HCT116 (cell line): ENCODE measurements around the gene TRAK1. TPM values are rescaled to one million over a fixed set of nuclear protein-coding genes. Genes with fewer than 3 reads are reported as not detected.

Experiments used
- ATAC-seq: fragments of 200-7000 bp; cut with Tn5 transposase; 2 replicates; pipeline ENCODE4 v1.9.1; 2020; ENCODE audit warnings: mild to moderate bottlenecking, moderate library complexity
- BruUV-seq: library from RNA; stranded (reverse); fragments of 400-500 nt; replicated peaks from 2 replicates; lab custom pipeline; 2021; lab: Mats Ljungman, UMichigan
- CTCF ChIA-PET: fragments of 300-600 bp; sonication (Branson Sonifier 250); formaldehyde crosslinking; loops from one replicate; lab custom pipeline; 2021; ENCODE audit warnings: antibody characterized with exemption; lab: Charles Lee
- POLR2A ChIA-PET: fragments of 300-600, 350-600 bp; sonication (Branson Sonifier 250); formaldehyde crosslinking; loops from one replicate; lab custom pipeline; 2021; ENCODE audit warnings: antibody characterized with exemption; lab: Charles Lee
- RAD21 ChIA-PET, 2 experiments: fragments of 300-600 bp; sonication (Branson Sonifier 250); formaldehyde crosslinking; loops; one replicate each; lab custom pipeline; 2023; ENCODE audit warnings: low total read pairs in 2 of 2; ENCODE audit not compliant: uncharacterized antibody in 2 of 2, unreplicated experiment in 2 of 2, low non-redundant PET in 1 of 2; lab: Charles Lee
- DNase-seq: peaks from one replicate; pipeline ENCODE4 v3.0.0-alpha.2; 2010; ENCODE audit warnings: low read depth, low spot score
- H2AFZ ChIP-seq: fragments of 200-600 bp; shearing (Covaris generic), sonication (generic); 2 replicates; pipeline ENCODE4 v1.6.1; 2017; ENCODE audit warnings: low read depth, mixed run types, mixed read lengths, antibody characterized with exemption, low read length; ENCODE audit not compliant: poor library complexity, severe bottlenecking
- H3K27ac ChIP-seq: 2 replicates; pipeline ENCODE4 v1.5.1; 2012; ENCODE audit warnings: low read depth, low read length
- H3K27me3 ChIP-seq: fragments of 200-600 bp; sonication (generic); 2 replicates; pipeline ENCODE4 v1.6.1; 2016; ENCODE audit warnings: mixed run types, low read length, mixed read lengths; ENCODE audit not compliant: insufficient read depth
- H3K36me3 ChIP-seq, 2 experiments: fragments of 200-500 bp in 1 of 2; fragments of 200-600 bp in 1 of 2; sonication (Bioruptor generic) in 1 of 2; sonication (generic) in 1 of 2; 2 replicates each; pipeline versions ENCODE4 v1.5.1 to v1.6.1; 2014 to 2016; ENCODE audit warnings: low read length in 2 of 2, inconsistent platforms in 1 of 2, mixed read lengths in 1 of 2, mixed run types in 1 of 2; ENCODE audit not compliant: insufficient read depth in 2 of 2, control insufficient read depth in 1 of 2
- H3K4me1 ChIP-seq, 2 experiments: fragments of 200-600 bp in 1 of 2; sonication (generic) in 1 of 2; 2 replicates each; pipeline versions ENCODE4 v1.5.1 to v1.6.1; 2012 to 2017; ENCODE audit warnings: low read length in 2 of 2, inconsistent platforms in 1 of 2, mild to moderate bottlenecking in 1 of 2, mixed read lengths in 1 of 2, mixed run types in 1 of 2, moderate library complexity in 1 of 2; ENCODE audit not compliant: insufficient read depth in 2 of 2, control insufficient read depth in 1 of 2
- H3K4me2 ChIP-seq: fragments of 200-600 bp; sonication (generic); 2 replicates; pipeline ENCODE4 v1.6.1; 2017; ENCODE audit warnings: mixed run types, low read length, mixed read lengths
- H3K4me3 ChIP-seq, 2 experiments: fragments of 200-600 bp in 1 of 2; sonication (generic) in 1 of 2; replicated peaks in 1 of 2; 2 replicates each; pipeline ENCODE4 v1.5.1; 2011 to 2016; ENCODE audit warnings: low read length in 2 of 2, control low read depth in 1 of 2, low read depth in 1 of 2, mild to moderate bottlenecking in 1 of 2, mixed read lengths in 1 of 2, mixed run types in 1 of 2
- H3K79me2 ChIP-seq: fragments of 200-600 bp; sonication (generic); 2 replicates; pipeline ENCODE4 v1.6.1; 2017; ENCODE audit warnings: mild to moderate bottlenecking, mixed run types, low read length, moderate library complexity, mixed read lengths; ENCODE audit not compliant: insufficient read depth
- H3K9ac ChIP-seq: fragments of 200-600 bp; sonication (generic); 2 replicates; pipeline ENCODE4 v1.6.1; 2016; ENCODE audit warnings: low read length, mixed read lengths
- H3K9me2 ChIP-seq: fragments of 200-600 bp; sonication (generic), shearing (Covaris generic); 2 replicates; pipeline ENCODE4 v1.6.1; 2017; ENCODE audit warnings: mixed run types, mild to moderate bottlenecking, moderate library complexity; ENCODE audit not compliant: insufficient read depth
- H3K9me3 ChIP-seq, 2 experiments: fragments of 200-500 bp in 1 of 2; fragments of 200-600 bp in 1 of 2; sonication (Bioruptor generic) in 1 of 2; sonication (generic) in 1 of 2; 2 replicates each; pipeline ENCODE4 v1.6.1; 2014 to 2017; ENCODE audit warnings: low read length in 2 of 2, mixed read lengths in 2 of 2, inconsistent platforms in 1 of 2, low read depth in 1 of 2, mild to moderate bottlenecking in 1 of 2, mixed run types in 1 of 2, moderate library complexity in 1 of 2; ENCODE audit not compliant: control insufficient read depth in 1 of 2, insufficient read depth in 1 of 2
- H4K20me1 ChIP-seq: fragments of 200-600 bp; sonication (generic), shearing (Covaris generic); 2 replicates; pipeline ENCODE4 v1.6.1; 2017; ENCODE audit warnings: mixed run types, mild to moderate bottlenecking, moderate library complexity; ENCODE audit not compliant: insufficient read depth
- intact Hi-C: fragments of 100-400 bp; cut with micrococcal nuclease; formaldehyde crosslinking; loops from 2 replicates; pipeline ENCODE4 v1.10.0; 2022
- total RNA-seq: library from RNA; stranded (reverse); gene quantifications from one replicate; pipeline ENCODE4 v1.2.1, GENCODE V29; 2021; ENCODE audit not compliant: unreplicated experiment
- TF ChIP-seq, protein P1 (sequence below): IDR thresholded peaks from 2 replicates; pipeline ENCODE4 v1.6.1; 2012; ENCODE audit warnings: low read depth
- TF ChIP-seq, protein P2 (sequence below): IDR thresholded peaks from 2 replicates; pipeline ENCODE4 v1.6.1; 2012

TRAK1 gene
- total RNA-seq, 1 experiment from 2014 or later: 25.9 TPM

- H3K9ac ChIP-seq: no peak overlapping the region
- intact Hi-C loops: no loop called here
- CTCF ChIA-PET: no interaction called here
Observed at GRCh38 chr3:42224178-42224577, 133.0 kb downstream of the TRAK1 start.

More at GRCh38 chr3:42224178-42224577, 133.0 kb downstream of the TRAK1 start:
- POLR2A ChIA-PET: no interaction called here
- ATAC-seq (no peak), DNase-seq (no peak)
- TF ChIP-seq, protein P1, sequence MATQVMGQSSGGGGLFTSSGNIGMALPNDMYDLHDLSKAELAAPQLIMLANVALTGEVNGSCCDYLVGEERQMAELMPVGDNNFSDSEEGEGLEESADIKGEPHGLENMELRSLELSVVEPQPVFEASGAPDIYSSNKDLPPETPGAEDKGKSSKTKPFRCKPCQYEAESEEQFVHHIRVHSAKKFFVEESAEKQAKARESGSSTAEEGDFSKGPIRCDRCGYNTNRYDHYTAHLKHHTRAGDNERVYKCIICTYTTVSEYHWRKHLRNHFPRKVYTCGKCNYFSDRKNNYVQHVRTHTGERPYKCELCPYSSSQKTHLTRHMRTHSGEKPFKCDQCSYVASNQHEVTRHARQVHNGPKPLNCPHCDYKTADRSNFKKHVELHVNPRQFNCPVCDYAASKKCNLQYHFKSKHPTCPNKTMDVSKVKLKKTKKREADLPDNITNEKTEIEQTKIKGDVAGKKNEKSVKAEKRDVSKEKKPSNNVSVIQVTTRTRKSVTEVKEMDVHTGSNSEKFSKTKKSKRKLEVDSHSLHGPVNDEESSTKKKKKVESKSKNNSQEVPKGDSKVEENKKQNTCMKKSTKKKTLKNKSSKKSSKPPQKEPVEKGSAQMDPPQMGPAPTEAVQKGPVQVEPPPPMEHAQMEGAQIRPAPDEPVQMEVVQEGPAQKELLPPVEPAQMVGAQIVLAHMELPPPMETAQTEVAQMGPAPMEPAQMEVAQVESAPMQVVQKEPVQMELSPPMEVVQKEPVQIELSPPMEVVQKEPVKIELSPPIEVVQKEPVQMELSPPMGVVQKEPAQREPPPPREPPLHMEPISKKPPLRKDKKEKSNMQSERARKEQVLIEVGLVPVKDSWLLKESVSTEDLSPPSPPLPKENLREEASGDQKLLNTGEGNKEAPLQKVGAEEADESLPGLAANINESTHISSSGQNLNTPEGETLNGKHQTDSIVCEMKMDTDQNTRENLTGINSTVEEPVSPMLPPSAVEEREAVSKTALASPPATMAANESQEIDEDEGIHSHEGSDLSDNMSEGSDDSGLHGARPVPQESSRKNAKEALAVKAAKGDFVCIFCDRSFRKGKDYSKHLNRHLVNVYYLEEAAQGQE: no peak
- TF ChIP-seq, protein P2, sequence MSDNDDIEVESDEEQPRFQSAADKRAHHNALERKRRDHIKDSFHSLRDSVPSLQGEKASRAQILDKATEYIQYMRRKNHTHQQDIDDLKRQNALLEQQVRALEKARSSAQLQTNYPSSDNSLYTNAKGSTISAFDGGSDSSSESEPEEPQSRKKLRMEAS: no peak
- Histone ChIP-seq H3K4me2 (no peak overlapping the region), H4K20me1 (no peaks in the 10 kb centered on the region), H2AFZ (no peak overlapping the region), H3K27ac (no peak overlapping the region), H3K27me3 (no peaks in the 10 kb centered on the region), H3K9me3 (no peaks in the 10 kb centered on the region), H3K36me3 (peaks cover 4% of the 10 kb centered on the region in 2 experiments; a peak in 2 of 4 replicates), H3K4me3 (no peak overlapping the region), H3K4me1 (no peaks in the 10 kb centered on the region), H3K79me2 (no peaks in the 10 kb centered on the region), H3K9me2 (no peaks in the 10 kb centered on the region)
- RAD21 ChIA-PET: no interaction called here
- no TSS peak for BruUV-seq
